HCEC 1CT (cell line): ENCODE data around the gene BMF.

ENCODE experiments used
- DNase-seq: peaks from one replicate; pipeline ENCODE4 v3.0.0-alpha.2; 2017

Gene BMF

GRCh38 chr15:40062816-40063562 lies 45.7 kb downstream of the BMF start:
- DNase-seq, result no peak

DNA sequence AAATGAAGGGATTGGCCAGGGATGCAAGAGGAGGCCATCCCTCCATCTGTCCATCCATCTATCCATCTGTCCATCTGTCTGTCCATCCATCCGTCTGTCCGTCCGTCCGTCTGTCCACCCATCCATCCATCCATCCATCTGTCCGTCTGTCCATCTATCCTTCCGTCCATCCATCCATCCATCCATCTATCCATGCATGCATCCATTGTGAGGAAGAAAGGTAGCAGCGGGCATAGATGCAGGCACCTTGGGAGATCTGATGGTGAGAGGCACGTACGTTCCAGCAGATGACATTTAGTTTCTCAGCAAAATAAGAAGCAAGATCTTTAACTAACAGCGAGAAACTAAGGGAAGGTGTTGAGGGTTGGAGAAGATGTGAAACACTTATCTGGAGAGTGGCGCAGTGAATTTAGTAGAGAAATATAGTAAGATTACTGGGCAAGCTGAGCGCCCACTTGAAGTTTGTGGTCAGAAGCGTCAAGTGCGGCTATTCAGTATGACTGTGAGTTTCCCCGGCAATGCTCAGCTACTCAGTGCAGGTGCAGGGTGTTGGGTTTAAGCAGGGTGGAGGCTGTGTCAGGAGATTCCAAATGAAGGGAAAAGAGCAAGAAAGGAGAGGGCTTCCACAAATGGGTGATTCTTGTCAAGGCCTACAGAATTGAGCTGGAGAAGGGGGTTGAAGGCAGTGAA lies 47.3 kb downstream of the BMF start:
- DNase-seq, result no peak

DNA sequence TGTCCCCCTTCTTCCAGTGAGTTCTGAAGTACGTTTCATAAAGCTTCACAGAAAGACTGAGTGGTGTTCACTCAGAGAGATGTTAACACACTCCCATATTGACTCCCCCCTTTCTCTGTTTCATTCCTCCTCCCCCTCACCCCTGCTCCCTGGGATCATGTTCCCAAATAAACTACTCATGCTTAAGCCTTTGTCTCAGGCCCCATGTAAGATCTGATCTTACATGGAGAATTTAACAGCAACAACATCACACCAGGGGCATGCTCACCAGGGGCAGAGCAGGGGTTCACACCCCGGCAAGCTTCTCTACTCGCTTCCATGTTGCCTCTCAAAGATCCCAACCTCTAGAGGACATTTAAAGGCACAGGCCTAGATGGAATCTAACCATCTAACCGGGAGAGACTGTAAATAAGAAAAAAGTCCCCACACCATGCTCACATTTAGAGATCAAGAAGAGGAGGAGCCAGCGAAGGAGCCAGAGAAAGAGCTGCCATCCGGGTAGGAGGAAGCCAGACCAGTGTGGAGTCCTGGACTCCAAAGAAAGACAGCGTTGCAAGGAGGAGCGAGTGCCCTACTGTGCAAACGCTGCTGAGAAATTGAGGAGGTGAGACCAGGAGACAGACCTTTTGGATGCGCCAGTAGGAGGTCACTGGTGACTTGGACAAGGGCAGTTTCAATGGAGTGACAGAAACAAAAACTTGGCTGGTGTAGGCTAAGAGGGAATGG lies 48.3 kb downstream of the BMF start:
- DNase-seq, result no peak

DNA sequence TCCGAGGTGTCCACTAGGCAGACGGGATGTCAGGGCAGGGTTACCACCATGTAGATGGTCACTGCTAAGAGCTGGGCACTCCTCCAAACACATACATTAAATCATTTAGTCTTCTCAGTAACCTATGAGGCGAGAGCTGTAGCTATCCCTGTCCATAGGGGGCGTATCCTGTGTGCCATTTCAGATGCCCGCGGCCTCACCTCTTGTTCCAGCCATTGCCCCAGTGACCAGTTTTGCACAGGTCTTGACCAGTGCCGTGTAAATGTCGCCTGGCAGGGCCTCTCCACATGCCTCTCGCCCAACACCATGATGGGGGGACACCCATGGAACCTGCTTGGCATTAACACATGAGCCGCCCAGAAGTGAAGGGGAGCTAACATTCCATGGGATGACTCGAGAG lies 48.9 kb downstream of the BMF start:
- DNase-seq, result no peak

GRCh38 chr15:40058476-40059140 lies 50.1 kb downstream of the BMF start:
- peak; percentile 80 for DNase-seq

DNA sequence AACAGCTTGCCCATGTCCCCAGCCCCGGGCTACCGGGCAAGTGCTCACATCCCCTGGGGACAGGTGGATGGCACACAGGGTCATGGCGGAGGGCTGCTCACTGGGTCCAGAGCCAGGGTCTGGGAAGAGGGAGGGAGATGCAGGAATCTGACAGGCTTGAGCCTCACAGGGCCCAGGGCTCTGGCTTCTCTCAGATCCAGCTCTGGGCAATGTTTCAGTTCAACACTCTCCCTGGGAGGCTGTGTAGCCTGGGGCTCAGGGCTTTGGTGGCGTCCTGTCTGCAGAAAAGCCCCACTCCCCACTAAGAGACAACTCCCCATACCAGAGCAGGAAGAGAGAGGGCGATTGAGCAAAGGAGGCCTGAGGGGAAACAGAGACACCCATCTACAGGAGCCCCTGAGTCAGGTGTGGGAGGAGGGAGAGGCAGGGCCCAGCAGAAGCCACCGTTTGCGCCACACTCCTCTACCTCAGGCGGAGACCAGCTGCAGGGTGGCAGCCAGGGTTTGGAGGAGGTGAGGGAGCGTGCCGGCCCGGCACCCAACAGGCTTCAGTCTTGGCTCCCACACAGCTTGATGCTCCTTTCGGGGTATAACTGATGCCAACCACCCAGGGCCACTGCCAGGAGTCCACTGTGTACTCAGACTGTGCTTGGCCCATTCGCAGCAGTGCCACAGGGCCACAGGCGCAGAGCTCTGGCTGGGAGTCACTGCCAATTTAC lies 52.9 kb downstream of the BMF start:
- DNase-seq, result no peak

- peak; percentile 84 for DNase-seq
Measured at GRCh38 chr15:40054855-40055575, 53.7 kb downstream of the BMF start.

GRCh38 chr15:40054605-40054854 lies 54.1 kb downstream of the BMF start:
- DNase-seq, result no peak

- peak; percentile 47 for DNase-seq
Measured at GRCh38 chr15:40053831-40054604, 54.7 kb downstream of the BMF start.

DNA sequence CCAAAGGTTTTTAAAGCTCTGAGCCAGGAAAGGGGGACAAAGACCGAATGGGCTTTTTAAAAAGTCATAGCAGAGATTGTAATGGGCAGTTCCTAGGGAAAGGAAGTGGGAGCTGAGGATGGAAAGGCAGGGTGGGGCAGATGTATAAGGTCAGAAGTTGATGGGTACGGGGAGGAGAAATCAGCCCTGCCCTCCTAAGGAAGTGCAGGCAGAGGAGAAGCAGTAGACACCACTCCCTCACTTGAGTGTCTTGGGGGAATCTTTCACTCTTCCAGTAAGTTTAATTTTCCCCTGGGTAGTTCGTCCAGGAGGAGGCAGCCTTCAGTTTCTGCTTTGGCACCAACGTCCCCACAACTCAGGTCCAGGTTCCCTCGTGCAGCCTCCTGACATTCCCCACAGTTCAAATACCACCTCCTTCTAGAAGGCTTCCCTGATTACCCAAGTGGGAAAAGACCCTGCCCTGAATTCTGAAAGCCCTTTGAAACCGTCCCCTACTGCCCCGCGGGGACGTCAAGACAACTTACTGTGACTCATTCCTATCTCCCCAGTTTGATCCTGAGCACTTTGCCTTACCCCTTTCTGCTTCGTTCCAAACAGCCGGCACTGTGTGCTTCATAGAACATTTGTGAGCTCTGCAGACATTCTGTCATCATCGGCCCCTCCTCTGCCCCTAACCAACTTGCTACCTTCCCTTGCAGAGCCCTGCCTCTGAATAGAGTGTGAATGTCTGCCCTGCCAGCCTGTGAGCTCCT lies 55.4 kb downstream of the BMF start:
- DNase-seq, result peak; percentile 11

DNA sequence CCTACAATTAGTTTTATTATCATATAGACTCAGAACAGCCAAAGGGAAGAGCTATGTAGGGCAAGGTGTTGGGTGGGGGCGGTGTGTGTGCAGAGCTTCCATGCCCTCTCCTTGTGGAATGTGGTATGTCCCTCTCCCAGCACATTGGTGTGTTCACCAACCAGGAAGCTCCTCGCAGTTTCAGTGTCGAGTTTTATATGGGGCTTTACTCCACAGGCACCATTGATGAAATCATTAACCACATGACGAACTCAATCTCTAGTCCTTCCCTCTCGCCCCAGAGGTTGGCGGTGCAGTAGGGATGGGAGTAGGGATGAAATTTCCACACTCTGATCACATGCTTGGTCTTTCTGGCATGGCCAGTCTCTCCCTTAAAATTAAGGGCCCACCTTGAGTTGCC lies 56.1 kb downstream of the BMF start:
- DNase-seq, result no peak

DNA sequence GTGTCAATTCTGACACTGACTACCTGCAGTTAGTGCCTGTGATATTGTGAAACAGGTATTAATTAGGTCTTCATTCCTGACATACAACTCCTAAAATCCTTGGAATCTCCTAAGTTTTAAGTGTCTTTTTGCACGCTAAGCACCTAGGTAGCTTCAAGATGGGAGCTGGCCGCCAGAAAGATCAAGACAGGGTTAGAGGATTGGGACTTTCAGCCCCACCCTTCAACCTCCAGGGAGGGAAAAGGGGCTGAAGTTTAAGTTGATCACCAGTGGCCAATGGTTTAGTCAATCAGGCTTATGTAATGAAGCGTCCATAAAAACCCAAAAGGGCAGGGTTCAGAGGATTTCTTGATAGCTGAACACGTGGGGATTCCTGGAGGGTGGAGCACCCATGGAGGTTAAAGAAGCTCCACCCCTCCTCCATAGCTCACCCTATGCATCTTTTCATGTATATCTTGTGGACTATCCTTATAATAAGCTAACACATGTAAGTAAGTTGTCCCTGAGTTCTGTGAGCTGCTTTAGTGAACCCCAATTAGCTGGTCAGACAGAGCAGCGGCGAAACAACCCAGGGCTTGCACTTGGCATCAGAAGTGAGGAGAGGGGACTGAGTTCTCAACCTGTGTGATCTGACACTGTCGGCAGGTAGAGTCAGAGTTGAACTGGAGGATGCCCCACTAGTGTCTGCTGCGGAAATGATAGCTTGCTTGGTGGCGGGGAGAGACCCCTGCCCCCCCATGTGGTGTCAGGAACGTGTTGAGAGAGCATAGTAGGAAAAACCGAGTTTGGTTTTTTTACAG lies 56.9 kb downstream of the BMF start:
- no peak for DNase-seq

DNA sequence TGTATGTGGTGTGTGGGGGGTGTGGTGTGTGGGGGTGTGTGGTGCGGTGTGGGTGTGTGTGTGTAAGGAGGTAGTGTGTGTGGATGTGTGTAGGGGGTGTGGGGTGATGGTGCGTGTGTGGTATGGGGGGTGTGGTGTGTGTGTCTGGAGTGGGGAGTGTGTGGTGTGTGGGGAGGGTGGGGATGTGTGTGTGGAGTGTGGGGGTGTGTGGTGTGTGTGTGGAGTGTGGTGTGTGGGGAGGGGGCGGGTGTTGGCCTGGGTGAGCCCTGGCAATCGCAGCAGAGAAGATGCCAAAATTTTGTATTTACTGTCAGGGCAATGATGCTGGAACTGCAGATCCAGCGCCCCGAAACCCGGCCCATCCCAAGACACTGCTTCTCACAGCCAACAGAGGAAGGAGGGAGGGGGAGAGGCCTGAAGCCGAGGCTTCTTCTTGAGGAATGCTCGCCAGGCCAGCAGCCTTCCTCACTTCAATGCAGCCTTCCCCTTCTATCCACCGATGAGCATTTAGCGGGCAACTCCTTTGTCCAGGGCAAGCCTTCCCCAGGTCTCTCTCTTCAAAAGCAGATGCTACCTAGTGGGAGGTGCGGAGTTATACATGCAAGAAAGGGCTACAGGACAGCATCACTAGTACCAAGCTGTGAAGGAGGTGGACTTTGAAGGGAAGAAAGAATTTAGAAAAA lies 57.8 kb downstream of the BMF start:
- DNase-seq, result no peak

DNA sequence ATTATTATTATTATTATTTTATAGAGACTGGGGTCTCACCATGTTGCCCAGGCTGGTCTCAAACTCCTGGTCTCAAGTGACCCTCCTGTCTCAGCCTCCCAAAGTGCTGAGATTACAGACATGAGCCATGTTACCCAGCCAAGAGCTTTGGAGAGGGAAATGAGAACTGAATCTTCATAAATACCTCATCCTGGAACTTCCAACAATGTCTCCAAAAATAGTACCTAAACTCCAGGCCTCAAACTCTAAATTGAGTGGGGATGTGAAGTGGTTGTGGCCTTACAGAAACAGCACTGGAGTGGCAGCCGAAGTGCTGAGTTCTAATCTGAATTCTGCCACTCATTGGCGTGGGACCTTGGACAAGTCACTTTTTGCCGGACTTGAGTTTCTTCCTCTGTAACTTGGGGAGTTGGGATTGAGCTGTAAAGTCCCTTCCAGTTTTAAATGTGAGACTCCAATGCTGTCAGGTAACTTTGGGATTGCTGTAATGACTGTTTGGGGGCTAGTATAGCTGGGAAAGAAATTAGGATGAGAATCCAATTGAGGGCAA lies 59.7 kb downstream of the BMF start:
- no peak for DNase-seq

DNA sequence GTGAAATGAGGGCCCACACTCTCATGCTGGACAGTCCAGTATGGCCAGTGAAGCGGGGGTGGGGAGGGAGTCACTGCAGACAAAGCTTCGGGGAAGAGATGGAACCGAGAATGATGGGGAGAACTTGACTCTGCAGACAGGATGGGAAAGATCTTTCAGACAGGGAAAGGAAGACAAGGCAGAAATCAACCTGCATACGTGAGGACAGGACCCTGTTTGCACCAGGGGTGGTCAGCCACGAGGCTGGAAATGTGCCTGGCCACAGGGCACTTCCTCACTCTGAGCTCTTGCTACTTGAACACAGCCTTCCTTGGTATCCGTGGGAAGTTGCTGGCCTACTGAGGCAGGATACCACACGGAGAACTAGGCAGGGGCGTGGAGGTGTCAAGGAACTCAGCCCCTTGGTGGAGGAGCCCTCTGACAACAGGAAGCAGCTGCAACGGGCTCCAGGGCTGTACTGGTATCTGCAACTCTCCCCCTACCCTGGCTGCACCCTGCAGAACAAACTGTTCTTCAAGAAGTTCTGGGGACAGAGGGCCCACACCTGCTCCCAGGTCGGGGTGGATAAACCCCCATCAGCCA lies 60.4 kb downstream of the BMF start:
- no peak for DNase-seq

DNA sequence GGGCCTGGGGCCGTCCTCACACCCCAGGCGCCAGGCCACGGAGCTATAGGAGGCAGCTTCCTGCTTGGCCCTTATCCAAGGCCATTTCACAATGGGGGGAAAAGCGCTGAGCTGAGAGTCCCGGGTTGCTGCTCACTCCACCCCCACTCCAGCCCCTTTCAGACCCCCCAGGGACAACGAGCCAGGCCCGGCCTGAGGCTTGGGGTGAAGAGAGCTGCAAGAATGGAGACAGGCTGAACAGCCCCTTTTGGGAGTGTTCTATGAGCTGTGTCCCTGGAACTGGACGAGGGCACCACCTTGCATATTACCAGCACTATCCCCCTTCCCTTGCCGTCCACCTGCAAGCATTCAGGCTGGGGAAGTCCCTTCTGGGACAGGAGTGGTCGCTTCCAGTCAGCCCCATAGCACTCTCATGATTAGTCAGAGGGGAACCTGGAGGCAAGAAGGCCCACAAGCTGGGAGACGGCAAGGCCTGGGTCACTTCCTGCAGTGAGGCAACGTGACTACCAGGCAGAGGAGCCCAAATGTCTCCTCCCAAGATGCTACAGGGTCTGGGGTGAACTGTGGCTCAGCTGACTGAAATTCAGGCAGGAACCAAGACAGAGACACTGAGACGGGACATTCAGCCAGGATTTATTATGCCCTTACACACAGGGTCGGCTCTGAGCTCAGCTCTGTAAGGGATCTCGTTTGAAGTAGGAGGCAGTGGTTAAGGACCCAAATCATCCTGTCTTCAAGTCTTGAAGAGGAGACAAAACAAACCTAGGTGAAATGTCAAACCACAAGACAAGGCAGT lies 61.1 kb downstream of the BMF start:
- DNase-seq, result peak; percentile 79

DNA sequence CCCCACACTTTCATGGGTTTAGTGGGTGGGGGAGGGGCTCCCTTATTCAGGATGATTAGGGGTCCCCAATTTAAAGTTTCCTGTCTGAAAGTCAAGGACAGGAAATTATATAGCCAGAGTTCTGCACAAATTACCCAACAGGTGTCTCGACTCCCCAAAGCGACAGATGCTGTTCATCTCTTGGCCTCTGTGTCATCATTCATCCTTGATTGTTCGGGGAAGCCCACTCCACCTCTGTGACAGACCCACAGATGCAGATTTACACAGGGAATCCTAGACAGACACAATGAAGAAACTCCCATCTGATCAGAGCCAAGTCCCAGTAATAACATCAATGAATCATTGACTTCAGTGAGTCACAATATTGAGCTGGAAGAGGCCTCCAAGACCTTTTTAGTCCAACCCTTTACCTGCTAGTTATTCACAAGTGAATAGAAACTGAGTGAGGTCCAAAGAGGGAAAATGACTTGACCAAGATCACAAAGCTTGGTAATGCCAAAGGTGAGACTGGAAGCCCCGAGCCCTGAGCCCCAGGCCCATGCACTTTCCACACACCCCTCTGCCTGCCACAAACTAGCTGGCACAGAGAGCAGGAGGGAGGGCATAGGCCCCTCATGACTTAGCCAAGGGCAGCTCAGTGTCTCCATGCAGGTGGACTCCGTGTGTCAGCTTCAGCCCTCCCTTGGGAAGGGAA lies 61.8 kb downstream of the BMF start:
- DNase-seq, result peak; percentile 84
